HepG2 (cell line): Measurements from ENCODE around the gene ZMYND8. TPM values are rescaled to one million over a fixed set of nuclear protein-coding genes. Genes with fewer than 3 reads are reported as not detected.

Experiments used
- CAMTA2 ChIP-seq: sonication (generic); formaldehyde crosslinking; IDR thresholded peaks from 2 replicates; pipeline ENCODE4 v1.4.0; 2020; ENCODE audit warnings: mild to moderate bottlenecking, missing genetic modification reagents, borderline replicate concordance
- CBX1 ChIP-seq: IDR thresholded peaks from one replicate; pipeline ENCODE4 v1.6.1; 2016; ENCODE audit warnings: antibody characterized with exemption, low read depth
- HDAC2 ChIP-seq: sonication (generic); formaldehyde crosslinking; IDR thresholded peaks from 2 replicates; pipeline ENCODE4 v1.4.0; 2020; ENCODE audit warnings: missing genetic modification reagents
- HDAC6 ChIP-seq: fragments of 200-600 bp; sonication (generic); IDR thresholded peaks from 2 replicates; pipeline ENCODE4 v1.7.0; 2017; ENCODE audit warnings: mild to moderate bottlenecking, antibody characterized with exemption, low read length, low read depth
- HMGXB4 ChIP-seq, 2 experiments: sonication (generic) in 1 of 2; formaldehyde crosslinking in 1 of 2; IDR thresholded peaks; 2 replicates each; pipeline versions ENCODE4 v1.4.0 to v1.6.1; 2018 to 2020; ENCODE audit warnings: missing genetic modification reagents in 2 of 2, borderline replicate concordance in 1 of 2, low read depth in 1 of 2, mild to moderate bottlenecking in 1 of 2, missing biosample characterization in 1 of 2
- HNRNPL ChIP-seq: fragments of 200-400 bp; formaldehyde crosslinking; IDR thresholded peaks from 2 replicates; pipeline ENCODE4 v1.6.1; 2017; ENCODE audit warnings: mild to moderate bottlenecking, low read depth, low read length
- MEIS2 ChIP-seq: sonication (generic); formaldehyde crosslinking; IDR thresholded peaks from 2 replicates; pipeline ENCODE4 v1.9.0; 2021; ENCODE audit warnings: mild to moderate bottlenecking, missing genetic modification reagents
- NR2F2 ChIP-seq: IDR thresholded peaks from 2 replicates; pipeline ENCODE4 v1.6.1; 2012; ENCODE audit warnings: low read depth, inconsistent platforms, borderline replicate concordance
- NRL ChIP-seq: sonication (generic); formaldehyde crosslinking; IDR thresholded peaks from 2 replicates; pipeline ENCODE4 v1.5.0; 2020; ENCODE audit warnings: missing genetic modification reagents, mild to moderate bottlenecking, moderate library complexity, borderline replicate concordance
- RBAK ChIP-seq: sonication (generic); formaldehyde crosslinking; IDR thresholded peaks from 2 replicates; pipeline ENCODE4 v1.5.1; 2020; ENCODE audit warnings: mild to moderate bottlenecking, missing genetic modification reagents
- ZEB1 ChIP-seq: IDR thresholded peaks from 2 replicates; pipeline ENCODE4 v1.6.1; 2012; ENCODE audit warnings: mild to moderate bottlenecking, low read depth, inconsistent platforms; ENCODE audit not compliant: insufficient replicate concordance
- ZFP91 ChIP-seq: sonication (generic); formaldehyde crosslinking; IDR thresholded peaks from 2 replicates; pipeline ENCODE4 v1.9.0; 2022; ENCODE audit warnings: missing genetic modification reagents, mild to moderate bottlenecking, borderline replicate concordance
- ZFX ChIP-seq: sonication (generic); formaldehyde crosslinking; IDR thresholded peaks from 2 replicates; pipeline ENCODE4 v1.4.0; 2020; ENCODE audit warnings: mild to moderate bottlenecking, low read depth, missing genetic modification reagents, moderate library complexity
- ZKSCAN8 ChIP-seq: IDR thresholded peaks from 2 replicates; pipeline ENCODE4 v1.6.1; 2016; ENCODE audit warnings: borderline replicate concordance, missing genetic modification reagents, missing compliant biosample characterization
- ZNF33B ChIP-seq: sonication (generic); formaldehyde crosslinking; IDR thresholded peaks from 2 replicates; pipeline ENCODE4 v1.5.1; 2020; ENCODE audit warnings: mild to moderate bottlenecking, missing genetic modification reagents
- ZNF441 ChIP-seq: sonication (generic); formaldehyde crosslinking; IDR thresholded peaks from 2 replicates; pipeline ENCODE4 v1.7.0; 2021; ENCODE audit warnings: missing genetic modification reagents, borderline replicate concordance
- ZNF460 ChIP-seq: sonication (generic); formaldehyde crosslinking; IDR thresholded peaks from 2 replicates; pipeline ENCODE4 v1.5.1; 2020; ENCODE audit warnings: missing genetic modification reagents, mild to moderate bottlenecking, borderline replicate concordance
- ZNF543 ChIP-seq: sonication (generic); formaldehyde crosslinking; IDR thresholded peaks from 2 replicates; pipeline ENCODE4 v1.4.0; 2020; ENCODE audit warnings: mild to moderate bottlenecking, missing genetic modification reagents
- ZNF720 ChIP-seq: sonication (generic); formaldehyde crosslinking; IDR thresholded peaks from 2 replicates; pipeline ENCODE4 v1.4.0; 2020; ENCODE audit warnings: missing genetic modification reagents
- ZSCAN29 ChIP-seq: sonication (generic); formaldehyde crosslinking; conservative IDR thresholded peaks from 2 replicates; pipeline ENCODE4 v1.4.0; 2020; ENCODE audit warnings: mild to moderate bottlenecking, missing genetic modification reagents
- polyA plus RNA-seq, 8 experiments: library from polyadenylated mRNA; depleted of rRNA in 3 of 8; stranded (reverse) in 7 of 8; unstranded in 1 of 8; fragments of >200 nt; fragmentation: Illumina TruSeq in 4 of 8; extraction: Trizol in 4 of 8; gene quantifications; 2 replicates each; pipeline versions ENCODE4 v1.2.1 to v1.2.3, GENCODE V29; 2011 to 2016; ENCODE audit warnings: low read depth in 4 of 8, missing spikeins in 1 of 8, mixed read lengths in 1 of 8; ENCODE audit not compliant: insufficient read depth in 1 of 8
- total RNA-seq, 5 experiments: library from RNA; depleted of rRNA; stranded (reverse); fragments of >200 nt; fragmentation: Illumina TruSeq; extraction: Trizol; gene quantifications; 2 replicates each; pipeline ENCODE4 v1.2.3, GENCODE V29; 2016; ENCODE audit warnings: low read depth in 1 of 5
- TF ChIP-seq, protein P1 (sequence below): sonication (generic); formaldehyde crosslinking; conservative IDR thresholded peaks from 2 replicates; pipeline ENCODE4 v1.4.0; 2020; ENCODE audit warnings: mild to moderate bottlenecking, missing genetic modification reagents, moderate library complexity

The ZMYND8 gene
- total and polyA plus RNA-seq, 2 of the 13 experiments (the other 11 are each of a cell fraction or from before 2014, with no cell fraction given): 53.9 to 84.7 TPM

DNA sequence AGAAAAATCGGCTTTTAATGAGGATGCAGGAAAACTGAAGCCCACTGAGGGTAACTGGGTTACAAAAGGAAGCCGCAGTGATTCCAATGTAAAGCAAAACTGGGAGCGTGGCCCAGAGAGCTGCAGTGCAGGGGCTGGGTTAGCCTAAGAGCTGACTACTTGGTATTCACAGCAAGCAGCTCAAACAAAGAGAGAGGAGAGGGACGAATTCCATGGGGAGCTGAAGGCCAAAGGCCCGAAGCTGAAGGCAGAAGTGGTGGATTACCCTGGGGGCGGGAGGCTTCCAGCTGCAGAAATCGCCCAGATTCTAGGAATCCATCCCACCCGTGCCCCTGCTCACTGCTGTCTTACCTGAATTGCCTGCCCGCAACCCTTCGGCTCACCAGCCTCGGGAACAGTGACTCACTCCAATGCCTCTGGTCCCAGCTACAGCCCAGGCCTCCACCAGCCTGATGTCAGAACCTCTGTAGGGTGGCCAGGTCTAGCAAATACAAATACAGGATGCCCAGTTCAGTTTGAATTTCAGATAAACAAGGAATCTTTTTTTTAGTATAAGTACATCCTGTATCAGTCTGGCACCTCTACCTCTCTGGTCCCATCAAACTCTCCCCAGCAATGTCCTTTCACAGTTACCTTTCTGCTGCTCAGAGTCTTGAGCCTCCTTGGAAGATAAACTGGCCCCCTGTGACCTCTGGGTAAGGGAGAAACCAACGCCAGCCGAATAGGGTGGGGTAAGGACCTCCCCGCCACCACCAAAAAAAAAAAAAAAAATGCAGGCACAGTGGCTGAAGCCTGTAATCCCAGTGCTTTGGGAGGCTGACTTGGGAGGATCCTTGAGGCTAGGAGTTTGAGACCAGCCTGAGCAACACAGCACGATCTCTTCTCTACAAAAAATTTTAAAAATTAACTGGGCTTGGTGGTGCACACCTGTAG, 14.6 kb upstream of the ZMYND8 start (continued):
- TF ChIP-seq CAMTA2 (CRISPR knock-in tag) (0 out of 2 replicates have a peak, but pooled peaks have one; percentile 51), HNRNPL (0 out of 2 replicates have a peak, but pooled peaks have one; percentile 16), MEIS2 (CRISPR knock-in tag) (peak; percentile 57; the same call in 1 of the 2 replicates), ZSCAN29 (peak; percentile 66; the same call in 1 of the 2 replicates), CBX1 (no peak), HDAC2 (peak; percentile 37; the same call in 1 of the 2 replicates), RBAK (CRISPR knock-in tag) (peak; percentile 92), ZFX (peak; percentile 73), ZNF441 (CRISPR knock-in tag) (0 out of 2 replicates have a peak, but pooled peaks have one; percentile 36), ZNF460 (CRISPR knock-in tag) (peak; percentile 14; the same call in 1 of the 2 replicates), NR2F2 (no peak), ZEB1 (peak; percentile 50), HDAC6 (no peak), ZNF543 (peak; percentile 48; the same call in 1 of the 2 replicates), ZKSCAN8 (CRISPR knock-in tag) (0 out of 2 replicates have a peak, but pooled peaks have one; percentile 51), ZNF720 (CRISPR knock-in tag) (no peak), ZFP91 (CRISPR knock-in tag) (peak; percentile 38; the same call in 1 of the 2 replicates), ZNF33B (CRISPR knock-in tag) (0 out of 2 replicates have a peak, but pooled peaks have one; percentile 31), NRL (CRISPR knock-in tag) (0 out of 2 replicates have a peak, but pooled peaks have one; percentile 23), HMGXB4 (CRISPR knock-in tag; IDR thresholded peaks at IDR 0.05; ENCODE audit: borderline replicate concordance in 1 of 2, low read depth in 1 of 2) (0 out of 4 replicates have a peak, but pooled peaks of 1 of the 2 experiments have one; percentile 23)
- TF ChIP-seq, protein P1, sequence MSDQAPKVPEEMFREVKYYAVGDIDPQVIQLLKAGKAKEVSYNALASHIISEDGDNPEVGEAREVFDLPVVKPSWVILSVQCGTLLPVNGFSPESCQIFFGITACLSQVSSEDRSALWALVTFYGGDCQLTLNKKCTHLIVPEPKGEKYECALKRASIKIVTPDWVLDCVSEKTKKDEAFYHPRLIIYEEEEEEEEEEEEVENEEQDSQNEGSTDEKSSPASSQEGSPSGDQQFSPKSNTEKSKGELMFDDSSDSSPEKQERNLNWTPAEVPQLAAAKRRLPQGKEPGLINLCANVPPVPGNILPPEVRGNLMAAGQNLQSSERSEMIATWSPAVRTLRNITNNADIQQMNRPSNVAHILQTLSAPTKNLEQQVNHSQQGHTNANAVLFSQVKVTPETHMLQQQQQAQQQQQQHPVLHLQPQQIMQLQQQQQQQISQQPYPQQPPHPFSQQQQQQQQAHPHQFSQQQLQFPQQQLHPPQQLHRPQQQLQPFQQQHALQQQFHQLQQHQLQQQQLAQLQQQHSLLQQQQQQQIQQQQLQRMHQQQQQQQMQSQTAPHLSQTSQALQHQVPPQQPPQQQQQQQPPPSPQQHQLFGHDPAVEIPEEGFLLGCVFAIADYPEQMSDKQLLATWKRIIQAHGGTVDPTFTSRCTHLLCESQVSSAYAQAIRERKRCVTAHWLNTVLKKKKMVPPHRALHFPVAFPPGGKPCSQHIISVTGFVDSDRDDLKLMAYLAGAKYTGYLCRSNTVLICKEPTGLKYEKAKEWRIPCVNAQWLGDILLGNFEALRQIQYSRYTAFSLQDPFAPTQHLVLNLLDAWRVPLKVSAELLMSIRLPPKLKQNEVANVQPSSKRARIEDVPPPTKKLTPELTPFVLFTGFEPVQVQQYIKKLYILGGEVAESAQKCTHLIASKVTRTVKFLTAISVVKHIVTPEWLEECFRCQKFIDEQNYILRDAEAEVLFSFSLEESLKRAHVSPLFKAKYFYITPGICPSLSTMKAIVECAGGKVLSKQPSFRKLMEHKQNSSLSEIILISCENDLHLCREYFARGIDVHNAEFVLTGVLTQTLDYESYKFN: 0 out of 2 replicates have a peak, but pooled peaks have one; percentile 30
